GM21526 (cell line): ENCODE data around the gene PDLIM5.
"Not testable (repeated sequence)": the region's sequence is repeated elsewhere in the genome, so short reads cannot be mapped to it uniquely, and the experiment has no call there.

Source experiments
- ATAC-seq: cut with Tn5 transposase; IDR thresholded peaks from one replicate; pipeline ENCODE4 v1.9.1; 2021; ENCODE audit warnings: moderate library complexity; ENCODE audit not compliant: unreplicated experiment, low FRiP score

Gene PDLIM5

DNA sequence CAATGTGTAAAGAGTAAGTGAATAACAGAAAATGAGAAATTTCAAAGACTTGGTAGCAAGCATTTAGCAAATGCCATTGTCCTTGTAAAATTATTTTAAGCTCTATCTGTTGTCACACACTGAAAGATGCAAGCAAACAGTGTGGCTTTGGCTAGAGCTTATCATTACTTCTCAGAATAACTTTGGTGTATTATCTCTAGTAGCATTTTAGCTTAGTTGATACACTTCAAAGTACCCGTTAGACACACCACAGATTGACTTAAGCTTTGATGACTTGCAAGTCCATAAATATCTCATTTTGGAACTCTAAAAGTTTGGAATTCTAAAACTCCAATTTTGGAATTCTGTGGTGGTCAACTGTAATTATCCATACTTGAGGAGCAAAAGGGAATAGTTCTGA lies 98.6 kb downstream of the PDLIM5 start:
- no peak for ATAC-seq

DNA sequence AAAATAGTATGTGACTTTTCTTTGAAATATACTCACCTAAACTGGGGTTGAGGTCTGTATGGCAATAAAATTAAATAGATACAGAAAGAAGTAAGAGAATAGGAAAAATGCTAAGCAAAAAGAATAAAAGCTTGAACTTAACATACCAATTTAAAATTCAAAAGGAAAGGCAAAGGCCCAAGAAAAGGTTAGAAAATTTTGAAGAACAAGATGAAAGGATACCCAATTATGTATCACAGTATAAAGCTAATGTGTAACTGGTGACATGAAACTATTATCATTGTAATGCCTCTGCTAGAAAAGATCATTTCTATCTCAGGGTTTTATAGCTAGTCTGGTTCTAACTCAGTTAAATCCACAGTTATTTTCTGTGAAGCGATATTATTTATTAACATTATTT lies 99.1 kb downstream of the PDLIM5 start:
- ATAC-seq, result no peak

DNA sequence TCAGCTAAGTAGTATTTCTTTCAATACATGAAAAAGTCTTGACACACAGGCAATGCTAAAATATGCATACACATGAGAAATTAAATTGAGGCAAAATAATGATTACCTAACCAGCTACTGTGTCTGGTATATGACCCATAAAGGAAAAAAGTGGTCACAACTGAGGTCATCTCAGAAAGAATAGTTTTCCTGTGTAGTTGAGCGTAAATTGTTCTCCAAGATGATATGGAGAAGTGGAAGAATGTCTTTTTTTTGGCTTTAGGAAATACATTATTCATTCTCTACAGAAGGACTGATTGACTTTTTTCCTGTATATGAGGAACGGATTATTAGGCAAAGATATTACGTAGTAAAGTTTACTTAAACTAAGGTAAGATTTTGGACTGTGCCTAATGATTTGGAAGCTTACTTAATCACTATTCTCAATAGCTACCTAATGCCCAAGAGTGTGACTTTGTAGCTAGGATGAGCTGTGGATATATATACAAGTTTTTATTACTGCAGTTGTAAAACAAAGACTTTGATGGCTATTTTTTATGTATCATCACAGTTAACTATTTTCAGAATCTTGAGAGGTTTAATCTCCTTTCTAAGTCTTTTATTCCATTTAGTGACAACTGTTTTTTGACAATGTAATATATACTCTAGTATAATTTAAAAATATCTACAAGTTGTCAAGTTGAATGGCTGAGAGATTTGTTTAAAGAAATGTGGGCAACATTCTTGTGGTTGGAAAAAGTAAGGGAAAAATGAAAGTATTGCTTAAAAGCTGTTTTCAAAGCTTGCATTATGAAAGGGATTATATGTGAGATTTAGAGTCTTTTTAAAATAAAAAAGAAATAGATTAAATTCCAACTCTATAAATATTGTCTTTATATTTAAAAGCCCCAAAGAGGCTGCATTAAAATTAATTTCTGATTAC lies 100.2 kb downstream of the PDLIM5 start:
- ATAC-seq, result no peak

DNA sequence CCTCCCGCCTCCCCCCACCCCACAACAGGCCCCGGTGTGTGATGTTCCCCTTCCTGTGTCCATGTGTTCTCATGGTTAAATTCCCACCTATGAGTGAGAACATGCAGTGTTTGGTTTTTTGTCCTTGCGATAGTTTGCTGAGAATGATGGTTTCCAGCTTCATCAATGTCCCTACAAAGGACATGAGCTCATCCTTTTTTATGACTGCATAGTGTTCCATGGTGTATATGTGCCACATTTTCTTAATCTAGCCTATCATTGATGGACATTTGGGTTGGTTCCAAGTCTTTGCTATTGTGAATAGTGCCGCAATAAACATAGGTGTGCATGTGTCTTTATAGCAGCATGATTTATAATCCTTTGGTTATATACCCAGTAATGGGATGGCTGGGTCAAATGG lies 104.3 kb downstream of the PDLIM5 start:
- ATAC-seq, result not testable (repeated sequence)

DNA sequence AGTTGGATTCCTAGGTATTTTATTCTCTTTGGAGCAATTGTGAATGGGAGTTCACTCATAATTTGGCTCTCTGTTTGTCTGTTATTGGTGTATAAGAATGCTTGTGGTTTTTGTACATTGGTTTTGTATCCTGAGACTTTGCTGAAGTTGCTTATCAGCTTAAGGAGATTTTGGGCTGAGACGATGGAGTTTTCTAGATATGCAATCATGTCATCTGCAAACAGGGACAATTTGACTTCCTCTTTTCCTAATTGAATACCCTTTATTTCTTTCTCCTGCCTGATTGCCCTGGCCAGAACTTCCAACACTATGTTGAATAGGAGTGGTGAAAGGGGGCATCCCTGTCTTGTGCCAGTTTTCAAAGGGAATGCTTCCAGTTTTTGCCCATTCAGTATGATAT lies 105.9 kb downstream of the PDLIM5 start:
- not testable (repeated sequence) for ATAC-seq

DNA sequence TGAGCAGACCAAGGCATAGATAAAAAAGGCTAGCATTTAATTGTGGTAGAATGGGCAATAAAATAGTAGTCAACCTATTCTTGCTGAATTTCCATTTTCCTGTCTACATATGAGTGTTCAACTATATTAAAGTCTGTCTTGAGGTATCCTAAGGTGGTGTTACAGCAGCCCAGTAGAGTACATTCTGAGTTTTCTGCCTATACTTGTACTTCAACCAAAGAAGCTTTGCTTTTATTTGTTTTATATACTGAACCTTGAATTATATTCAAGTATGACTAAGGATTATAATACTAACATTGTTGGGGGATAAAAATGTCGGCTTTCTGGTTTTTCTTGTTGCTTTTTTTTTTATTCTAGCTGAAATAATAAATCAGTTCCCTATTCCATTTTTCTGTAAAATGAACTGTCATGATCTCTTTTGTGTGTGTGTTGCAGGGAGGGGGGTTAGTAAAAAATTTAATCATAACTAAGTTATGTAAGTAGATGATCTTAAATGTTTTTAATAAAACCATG lies 106.7 kb downstream of the PDLIM5 start:
- no peak for ATAC-seq

DNA sequence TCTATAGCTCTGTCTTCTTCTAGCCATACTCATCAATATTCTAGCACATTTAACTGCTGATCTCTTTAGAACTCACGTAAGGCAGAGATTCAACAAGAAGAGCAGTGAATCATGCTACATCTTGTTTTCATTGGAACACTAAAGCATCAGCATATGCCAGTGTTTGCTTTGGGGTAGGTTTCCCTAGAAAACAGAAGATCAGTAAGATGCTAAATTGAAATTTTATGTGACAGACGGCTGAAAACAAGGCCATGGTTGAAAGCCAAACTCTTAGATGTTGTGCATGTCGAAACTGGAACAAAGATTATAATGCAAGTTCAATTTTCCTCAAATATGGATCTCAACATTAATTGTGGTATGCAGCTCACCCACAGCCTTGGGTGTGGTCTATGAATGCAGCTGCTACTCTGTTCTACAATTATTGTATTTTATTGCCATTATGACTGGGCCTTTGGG lies 107.6 kb downstream of the PDLIM5 start:
- ATAC-seq, result no peak

DNA sequence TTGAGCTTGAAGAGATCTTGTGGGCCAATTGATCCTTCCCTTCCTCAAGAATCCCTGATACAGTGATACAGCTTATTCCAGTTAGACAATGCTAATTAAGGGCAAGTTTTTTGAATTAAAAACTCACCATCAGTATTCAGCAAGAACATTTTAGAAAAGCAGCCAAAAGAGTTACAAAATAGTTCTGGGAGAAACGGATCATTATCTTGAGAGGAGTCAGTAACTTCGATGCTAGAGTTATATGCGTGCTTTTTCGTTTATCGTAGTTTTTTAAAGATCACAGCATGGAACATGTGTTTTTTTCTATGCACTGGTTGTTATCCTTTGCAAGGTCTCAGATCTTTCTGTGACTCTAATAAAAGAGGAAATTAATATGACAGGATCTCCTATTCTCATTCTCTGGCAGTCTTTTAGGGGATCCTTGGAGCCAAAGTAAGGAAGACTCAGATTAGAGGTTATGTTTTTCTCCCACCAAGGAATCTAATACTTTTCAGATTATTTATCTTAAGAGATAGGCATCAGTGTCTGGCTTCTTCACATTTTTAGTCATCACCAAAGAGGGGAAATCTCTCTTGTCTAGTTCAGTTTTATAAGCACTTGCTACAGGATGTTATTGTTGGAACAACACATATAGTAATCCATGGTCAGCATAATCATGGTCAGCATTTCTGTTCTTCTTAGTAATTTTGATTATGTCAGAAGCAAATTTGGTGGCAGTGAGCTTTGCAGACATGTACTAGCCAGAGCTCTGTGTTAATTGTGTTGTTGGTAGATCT lies 109.7 kb downstream of the PDLIM5 start:
- ATAC-seq, result no peak

DNA sequence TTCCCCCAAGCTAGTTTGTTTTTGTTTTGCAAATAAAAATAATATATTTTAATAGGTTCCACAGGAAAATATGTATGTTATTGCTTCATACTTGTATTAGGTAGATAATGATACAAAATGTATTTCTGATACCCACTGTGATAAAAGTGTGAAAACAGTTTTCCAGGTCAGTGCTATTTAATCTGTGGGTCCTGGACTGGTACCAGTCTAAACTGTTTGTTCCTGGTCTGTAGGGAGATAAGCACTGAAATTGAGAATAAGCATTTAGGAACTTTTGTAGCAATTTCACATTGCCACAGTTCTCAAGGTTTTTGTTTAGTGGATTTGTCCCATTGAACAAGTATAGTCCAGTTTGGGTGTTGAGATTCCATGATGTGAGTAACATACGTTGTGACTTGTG lies 110.5 kb downstream of the PDLIM5 start:
- no peak for ATAC-seq

DNA sequence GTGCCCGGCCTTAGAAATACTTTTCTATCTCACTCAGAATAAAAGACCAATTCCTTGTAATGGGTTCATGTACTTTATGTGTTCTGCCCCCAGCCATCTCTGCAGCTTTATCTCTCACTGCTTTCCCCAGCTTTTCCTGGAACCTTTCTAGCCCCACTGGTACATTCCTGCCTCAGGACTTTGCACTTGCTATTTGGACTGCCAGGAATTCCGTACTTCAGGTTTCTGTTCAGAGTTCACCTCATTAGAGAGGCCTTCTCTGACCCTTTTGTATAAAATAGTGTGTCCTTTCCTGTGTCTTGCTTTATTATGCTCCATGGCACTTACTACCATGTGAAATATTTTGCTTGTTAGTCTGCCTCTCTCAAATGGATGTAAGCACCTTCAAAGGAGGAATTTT lies 112.5 kb downstream of the PDLIM5 start:
- no peak for ATAC-seq

DNA sequence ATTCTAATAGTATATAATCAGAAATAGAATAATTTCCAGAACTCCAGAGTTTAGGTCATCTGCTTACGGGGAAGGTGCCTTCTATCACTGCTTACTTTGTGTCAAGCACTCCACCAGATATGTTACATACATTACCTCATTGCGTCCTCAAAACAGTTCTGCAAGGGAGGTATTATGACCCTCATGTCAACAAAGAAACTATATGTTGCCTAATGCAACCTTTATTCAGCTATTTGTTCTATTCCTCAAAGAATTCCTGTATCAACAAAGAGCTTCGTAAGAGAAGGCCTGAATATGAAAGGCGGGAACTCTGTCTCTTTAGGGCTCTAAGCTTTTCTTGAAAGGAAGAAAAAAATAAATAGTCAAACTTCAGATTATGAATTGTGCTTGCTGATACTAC lies 114.7 kb downstream of the PDLIM5 start:
- ATAC-seq, result no peak

DNA sequence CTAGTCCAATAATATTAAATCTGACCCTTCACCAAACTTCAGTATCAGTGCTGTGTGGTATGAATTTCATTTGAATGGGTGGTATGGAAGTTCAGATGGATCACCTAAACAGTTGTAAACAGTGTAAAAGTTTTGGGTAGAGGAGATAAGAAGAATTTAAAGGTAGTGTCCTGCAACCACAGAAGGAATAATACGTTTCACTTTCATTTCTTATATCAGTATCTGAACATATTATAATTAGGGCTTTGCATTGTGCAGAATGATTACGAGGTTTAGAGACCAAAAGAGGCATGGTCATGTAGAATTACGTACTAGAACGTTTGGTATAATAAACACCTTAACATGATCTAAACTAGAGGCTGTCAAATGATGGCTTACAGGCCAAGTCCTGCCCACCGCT lies 116.1 kb downstream of the PDLIM5 start:
- no peak for ATAC-seq

DNA sequence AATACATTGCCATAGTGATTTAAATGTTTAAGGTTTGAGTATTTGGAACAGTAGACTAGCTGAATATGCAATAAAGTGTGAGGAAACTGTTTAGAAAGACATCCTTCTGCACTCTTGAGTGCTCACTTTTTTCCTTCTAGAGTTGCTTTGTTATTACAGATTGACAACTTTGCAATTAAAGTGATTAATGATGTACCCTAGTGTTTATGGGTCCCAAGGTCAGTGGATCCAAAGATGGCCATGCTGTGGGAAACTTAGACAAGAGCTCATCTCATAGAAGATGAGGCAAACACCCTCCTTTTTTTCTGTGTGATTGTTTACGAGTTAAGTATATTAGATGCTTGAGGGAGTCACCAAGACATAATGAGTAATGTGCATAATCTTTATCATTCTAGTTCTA lies 118.8 kb downstream of the PDLIM5 start:
- no peak for ATAC-seq

DNA sequence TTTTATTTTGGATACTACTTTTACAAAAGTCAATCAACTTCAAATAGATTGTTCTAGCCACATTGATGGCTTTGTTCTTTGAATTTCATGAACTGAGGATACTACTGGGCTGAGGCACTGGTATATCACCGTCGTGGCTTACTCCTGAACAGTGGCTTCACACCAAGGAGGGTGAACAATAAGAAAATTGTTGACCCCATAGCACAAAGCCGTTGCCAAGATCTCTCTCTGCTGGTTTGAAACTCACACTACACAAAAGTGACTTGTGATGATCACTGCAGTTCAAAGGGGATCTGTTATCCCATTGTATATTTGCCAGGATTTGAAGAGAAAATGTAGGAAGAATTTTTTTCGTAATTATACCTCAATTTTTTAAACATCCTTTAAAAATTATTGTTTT lies 119.6 kb downstream of the PDLIM5 start:
- no peak for ATAC-seq

DNA sequence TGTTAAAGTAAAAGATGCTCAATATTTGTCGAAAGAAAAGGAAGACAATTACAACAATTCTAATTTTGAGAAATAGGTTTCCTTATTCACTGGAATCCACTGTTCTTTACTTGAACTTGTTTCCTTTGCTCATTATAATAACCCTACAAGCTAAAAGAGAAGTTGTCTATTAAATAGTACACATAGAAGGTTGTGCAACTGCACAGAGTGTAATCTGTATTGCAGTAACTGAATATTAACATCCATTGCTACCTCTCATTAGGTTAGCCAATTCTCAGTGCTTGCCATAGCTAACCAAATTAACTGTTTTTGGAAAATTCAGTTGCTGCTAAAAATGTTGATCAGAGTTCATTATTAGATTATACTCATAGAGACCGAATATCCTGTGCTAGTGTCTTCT lies 120.0 kb downstream of the PDLIM5 start:
- ATAC-seq, result no peak

DNA sequence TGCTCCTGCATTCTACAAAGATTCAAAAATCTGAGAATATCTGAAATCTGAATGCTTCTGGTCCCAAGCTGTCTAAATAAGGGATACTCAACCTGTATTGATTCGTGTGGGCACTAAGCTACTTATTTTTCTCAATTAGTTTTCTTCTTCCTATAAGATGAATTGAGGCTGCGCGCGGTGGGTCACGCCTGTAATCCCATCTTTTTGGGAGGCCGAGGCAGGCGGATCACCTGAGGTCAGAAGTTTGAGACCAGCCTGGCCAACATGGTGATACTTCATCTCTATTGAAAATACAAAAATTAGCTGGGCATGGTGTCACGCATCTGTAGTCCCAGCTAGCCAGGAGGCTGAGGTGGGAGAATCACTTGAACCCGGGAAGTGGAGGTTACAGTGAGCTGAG lies 122.3 kb downstream of the PDLIM5 start:
- ATAC-seq, result no peak

DNA sequence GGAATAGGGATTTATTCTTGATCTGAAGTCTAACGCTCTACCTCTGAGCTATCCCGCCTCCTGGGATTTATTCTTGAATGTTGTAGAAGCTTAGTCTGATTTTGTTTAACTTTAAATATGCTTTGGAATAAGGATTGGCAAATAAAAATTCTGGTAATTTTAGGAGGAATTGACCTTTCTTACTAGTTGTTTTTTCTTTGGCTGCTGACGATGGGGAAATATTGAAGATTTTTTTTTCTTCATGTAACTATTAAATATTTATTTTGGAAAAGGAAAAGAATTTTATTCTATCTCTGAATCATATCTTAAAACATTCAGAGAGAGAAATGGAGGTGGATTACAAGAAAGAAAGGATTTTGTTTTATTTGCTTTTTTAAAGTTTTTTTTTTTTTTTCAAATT lies 122.9 kb downstream of the PDLIM5 start:
- no peak for ATAC-seq

DNA sequence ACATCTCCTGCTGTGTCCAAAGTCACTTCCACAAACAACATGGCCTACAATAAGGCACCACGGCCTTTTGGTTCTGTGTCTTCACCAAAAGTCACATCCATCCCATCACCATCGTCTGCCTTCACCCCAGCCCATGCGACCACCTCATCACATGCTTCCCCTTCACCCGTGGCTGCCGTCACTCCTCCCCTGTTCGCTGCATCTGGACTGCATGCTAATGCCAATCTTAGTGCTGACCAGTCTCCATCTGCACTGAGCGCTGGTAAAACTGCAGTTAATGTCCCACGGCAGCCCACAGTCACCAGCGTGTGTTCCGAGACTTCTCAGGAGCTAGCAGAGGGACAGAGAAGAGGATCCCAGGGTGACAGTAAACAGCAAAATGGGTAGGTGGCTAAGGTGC lies 123.9 kb downstream of the PDLIM5 start:
- ATAC-seq, result no peak

DNA sequence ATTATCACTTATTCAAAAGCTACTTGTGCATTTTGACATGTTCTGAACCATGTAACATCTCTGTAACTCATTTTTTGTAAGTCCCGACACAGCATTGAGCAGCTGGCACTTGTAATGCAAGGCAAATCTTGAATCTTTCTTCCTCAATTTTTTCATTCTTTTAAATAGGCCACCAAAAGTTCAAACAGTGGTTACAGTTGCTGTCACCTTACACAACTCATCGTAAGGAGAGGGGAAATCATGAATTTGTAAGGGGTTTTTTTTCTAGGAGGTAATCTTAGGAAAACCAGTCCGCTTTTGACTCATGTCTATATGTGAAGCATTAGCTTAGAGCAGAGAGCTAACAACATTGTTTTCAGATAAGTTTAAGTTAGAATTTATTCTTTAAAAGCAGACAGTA lies 124.5 kb downstream of the PDLIM5 start:
- ATAC-seq, result no peak

DNA sequence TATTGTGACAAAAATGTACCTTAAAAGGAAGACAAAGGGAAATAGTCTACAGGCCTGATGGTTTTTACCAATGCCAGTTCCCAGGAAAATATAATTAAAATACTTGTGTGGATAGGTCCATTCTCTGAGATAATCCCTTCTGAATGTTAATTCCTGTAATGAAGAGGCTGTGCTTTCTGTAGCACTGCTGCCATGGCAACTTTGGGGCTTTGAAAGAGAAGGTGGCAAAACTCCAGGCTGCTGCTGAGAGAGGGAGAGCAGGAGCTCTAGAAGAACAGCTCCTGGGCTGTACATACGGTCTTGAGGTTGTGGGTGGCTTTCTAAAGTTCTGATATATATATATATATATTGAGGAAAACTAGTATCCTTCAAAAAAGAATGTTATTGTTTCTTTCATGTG lies 125.4 kb downstream of the PDLIM5 start:
- ATAC-seq, result no peak

DNA sequence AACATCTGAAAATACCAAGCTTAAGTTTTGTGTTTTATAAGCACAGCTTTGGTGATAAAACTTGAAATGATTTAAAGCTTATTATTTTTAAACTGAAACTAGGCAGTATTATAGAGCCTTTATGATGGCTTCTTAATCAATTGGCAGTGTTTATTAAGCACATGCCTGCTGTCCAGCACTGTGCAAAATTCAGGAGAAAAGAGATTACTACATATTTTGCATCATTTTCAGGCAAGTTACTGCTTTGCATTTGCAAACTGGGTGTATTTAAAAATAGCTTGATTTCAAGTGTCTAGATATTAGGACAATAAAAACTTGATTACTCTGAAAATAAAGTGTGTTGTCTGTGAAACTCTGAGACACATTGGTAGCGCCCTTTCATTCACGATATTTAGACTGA lies 126.5 kb downstream of the PDLIM5 start:
- ATAC-seq, result no peak

DNA sequence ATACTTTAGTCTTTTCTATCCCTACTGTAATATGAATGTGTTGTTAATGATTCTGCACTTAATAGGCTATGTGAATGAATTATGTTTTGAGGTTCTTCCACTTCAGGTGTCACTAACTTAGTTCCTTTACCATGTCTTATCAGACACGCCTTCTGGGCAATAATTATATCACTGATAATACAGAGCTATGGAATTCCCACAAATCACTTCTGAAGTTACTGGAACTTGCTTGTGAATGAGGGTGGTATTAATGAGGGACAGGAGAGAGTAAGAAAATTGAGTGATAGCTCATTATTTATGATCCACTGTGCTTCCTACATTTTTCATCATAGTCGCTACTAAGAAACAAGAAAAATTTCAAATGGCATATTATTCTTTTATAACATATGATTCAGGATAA lies 130.0 kb downstream of the PDLIM5 start:
- no peak for ATAC-seq
